GM18498 (cell line): Measurements from ENCODE around the gene CYREN.
A peak's percentile ranks its signal among the peaks of the same experiment; 100 is the strongest.
"Not testable (repeated sequence)": the region's sequence is repeated elsewhere in the genome, so short reads cannot be mapped to it uniquely, and the experiment has no call there.

ENCODE experiments used
- ATAC-seq: cut with Tn5 transposase; IDR thresholded peaks from one replicate; pipeline ENCODE4 v1.9.1; 2021; ENCODE audit warnings: mild to moderate bottlenecking, moderate library complexity; ENCODE audit not compliant: unreplicated experiment

The CYREN gene, protein sequence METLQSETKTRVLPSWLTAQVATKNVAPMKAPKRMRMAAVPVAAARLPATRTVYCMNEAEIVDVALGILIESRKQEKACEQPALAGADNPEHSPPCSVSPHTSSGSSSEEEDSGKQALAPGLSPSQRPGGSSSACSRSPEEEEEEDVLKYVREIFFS

GRCh38 chr7:135170274-135170997 is at the start of gene CYREN:
CYREN (minus strand) TSS chr7:135170707; CDS start chr7:135168922, 1,785 bp downstream.
- ATAC-seq: peak; percentile 80

DNA sequence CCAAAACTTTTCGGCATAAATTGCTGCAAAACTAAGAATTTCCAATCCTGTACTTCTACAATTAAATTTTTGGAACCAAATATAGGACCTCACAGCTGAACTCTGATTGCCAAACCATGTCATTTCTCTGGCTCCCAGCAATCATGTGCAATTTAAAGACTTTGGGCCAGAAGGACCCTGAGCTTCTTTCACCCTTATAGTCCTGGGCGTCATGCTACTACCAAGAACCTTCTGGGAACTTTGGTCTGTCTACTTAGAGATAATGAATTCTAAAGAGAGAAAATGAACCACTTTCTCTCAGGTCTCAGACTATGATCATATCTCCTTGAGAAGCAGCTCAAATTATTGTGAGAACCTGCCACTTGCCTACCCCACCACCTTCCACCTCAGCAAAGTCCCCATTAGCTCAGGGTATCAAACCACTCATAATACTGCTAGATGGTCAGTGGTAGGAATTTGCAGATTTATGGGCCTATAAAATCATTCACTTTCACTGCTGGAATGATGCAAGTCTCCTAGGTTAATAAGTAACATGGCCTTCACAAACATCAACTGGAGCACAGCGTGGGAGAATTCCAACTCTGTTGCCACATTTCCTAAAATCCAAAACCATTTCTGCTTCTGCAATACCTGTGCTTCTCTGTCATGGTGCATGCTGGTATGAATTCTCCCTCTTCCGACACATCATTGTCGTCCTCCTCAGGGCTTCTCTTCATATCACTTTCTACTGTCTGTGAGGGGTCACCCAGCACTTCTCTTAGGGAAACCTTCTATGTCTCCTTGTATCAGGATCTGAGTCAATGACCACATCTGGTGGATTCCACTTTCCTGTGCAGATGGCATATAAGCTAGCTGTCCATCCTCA is 47.4 kb upstream of the CYREN start:
- no peak for ATAC-seq

DNA sequence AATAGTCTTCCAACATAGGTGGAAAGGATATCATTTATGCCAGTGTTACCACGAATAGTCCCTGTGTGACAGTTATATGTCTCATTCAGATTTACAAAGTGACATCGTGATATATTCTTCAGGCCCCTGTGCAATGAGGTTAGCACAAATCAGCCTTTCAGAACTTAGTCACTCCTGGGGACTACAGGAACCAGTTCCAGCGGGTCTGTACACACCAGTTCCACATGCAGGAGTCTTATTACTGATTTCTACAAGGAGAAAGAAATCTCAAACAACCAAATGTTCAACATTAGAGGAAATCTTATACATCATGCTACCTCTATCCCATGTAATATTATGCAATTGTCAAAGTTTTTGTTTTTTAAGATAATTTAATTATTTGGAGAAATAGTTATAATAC is 45.2 kb upstream of the CYREN start:
- no peak for ATAC-seq

DNA sequence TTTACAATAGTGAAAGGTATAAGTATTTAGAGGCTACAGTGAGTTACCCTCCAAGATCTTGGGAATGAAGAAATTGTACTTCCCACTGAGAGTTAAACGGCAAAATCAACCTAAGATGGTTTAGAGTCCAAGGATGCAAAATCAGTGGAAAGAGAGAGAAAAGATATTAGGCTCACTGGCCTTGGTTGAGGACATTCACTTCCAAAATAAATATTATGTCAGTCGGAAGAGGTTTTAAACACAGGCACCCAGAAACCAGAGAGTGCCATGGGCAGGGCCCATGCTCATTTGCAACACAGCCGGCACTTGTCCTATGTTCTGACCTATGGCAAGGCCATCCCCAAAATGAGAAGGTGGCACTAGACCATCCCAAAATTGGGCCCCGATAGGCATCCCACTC is 44.7 kb upstream of the CYREN start:
- ATAC-seq: no peak

GRCh38 chr7:135213831-135214230 is 43.3 kb upstream of the CYREN start:
- no peak for ATAC-seq

- ATAC-seq: not testable (repeated sequence)
Measured at GRCh38 chr7:135211946-135212685, 41.6 kb upstream of the CYREN start.

DNA sequence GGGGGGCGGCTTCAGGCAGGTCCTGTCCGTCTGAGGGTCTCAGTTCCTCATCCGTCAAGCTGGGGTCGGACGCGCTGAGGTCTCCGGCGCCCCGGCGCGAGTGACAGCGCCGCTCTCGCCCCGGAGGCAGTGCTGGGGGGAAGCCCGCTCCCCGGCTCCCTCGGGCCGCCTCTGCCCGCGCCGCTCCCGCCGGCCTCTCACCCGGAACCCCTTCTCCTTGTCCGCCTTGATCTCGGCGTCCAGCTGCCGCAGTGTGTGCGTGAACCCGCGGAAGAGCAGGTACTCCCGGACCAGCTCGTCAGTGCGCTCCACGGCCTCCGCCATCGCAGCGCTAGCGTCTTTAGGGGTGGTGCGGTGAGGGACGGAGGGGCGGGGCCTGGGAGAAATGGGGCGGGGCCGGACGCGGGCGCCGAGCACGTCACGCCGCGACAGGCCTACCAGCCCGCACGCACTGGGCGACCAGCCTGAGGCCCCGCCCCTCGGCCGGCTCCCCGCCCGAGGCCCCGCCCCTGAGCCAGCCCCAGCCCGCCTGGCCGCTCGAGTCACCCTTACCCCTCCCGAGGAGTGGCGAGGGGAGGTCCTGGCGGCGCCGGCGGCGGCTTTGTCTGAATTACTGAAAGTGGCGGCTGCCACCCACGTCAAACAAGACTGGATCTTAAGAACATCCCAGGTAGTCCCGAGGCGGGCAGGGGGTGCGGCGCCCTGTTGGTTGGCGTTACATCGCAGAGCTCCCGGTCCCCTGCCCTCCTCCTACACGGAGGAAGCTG is 40.9 kb upstream of the CYREN start, which contains the start of gene WDR91:
Gene WDR91, minus strand, starts transcription at position 348 of the 767 bp plus-strand sequence. Its CDS starts 24 bp downstream, at position 324.
- ATAC-seq: peak; percentile 88

- no peak for ATAC-seq
Measured at GRCh38 chr7:135210888-135211178, 40.3 kb upstream of the CYREN start.

GRCh38 chr7:135209225-135209834 is 38.8 kb upstream of the CYREN start:
- no peak for ATAC-seq

GRCh38 chr7:135208102-135208793 is 37.7 kb upstream of the CYREN start:
- ATAC-seq: no peak

DNA sequence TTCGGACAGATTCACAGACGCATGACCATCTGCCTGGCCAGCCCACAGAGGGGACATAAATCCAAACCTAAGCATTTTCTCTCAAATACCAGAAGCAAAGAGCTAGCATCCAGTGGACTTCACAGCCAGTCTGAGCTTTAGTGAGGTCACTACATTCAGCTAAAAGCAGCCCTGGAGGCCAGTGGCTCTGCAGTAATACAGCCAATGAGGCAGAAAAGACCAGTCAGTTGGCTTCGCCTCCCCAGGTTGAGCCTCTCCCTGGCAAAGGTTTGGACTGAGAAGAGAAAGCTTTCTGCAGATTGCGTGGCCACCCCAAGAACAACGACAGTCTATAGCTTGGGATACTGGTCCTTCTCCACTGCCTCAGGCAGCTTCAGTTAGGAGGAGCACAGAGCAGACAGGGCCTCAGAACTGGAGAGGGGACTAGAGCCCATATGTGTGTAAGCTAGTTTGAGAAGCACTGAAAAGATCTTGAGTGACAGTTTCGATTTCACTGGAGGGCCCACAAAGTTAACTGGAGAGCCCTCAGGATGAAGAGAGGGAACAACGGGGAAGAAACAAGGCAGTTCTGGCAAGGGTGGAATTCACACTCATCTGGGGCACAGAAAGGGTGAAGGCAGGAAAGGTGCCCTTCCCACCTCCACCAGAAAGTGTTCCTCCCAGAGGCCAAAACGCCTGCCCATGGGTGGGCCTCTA is 37.0 kb upstream of the CYREN start:
- peak; percentile 15 for ATAC-seq

DNA sequence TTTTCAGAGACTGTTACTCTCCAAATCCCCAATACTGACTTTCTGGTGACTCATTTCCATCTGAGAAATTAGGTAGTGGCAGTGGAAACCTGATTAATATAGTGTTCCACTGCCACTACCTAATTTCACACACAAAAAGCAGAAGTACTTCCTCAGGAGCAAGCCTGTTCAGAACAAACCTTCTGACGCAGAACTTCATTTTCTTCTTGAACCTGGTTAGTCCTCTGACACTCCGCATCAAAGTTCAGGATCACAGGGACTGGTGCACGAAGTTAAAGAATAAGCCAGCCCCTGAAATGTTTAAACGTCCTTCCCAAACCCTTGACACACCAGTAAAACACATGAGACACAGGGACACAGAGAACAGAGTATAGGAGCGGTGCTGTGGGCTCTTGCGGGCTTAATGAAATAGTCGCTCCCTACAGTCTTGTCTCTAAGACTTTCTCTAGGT is 36.5 kb upstream of the CYREN start:
- peak; percentile 21 for ATAC-seq

- ATAC-seq: no peak
Measured at GRCh38 chr7:135205850-135206249, 35.3 kb upstream of the CYREN start.

DNA sequence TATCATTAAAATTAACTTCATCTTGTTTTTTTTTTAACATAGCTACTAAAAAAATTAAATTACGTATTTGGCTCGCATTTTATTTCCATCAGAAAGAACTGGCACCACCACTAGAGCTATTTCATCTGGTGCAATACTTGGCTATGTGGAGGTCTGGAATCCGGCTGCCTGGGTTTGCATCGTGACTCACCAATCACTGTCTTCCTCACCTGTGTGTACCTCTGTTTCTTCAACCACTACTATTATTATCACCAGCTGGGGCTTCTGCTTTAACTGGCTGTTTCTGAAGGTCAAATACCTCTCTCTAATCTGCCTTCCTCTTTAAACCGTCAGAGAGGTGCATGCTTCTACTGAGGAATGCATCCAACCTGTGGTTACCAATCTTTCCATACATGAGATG is 34.4 kb upstream of the CYREN start:
- ATAC-seq: no peak

DNA sequence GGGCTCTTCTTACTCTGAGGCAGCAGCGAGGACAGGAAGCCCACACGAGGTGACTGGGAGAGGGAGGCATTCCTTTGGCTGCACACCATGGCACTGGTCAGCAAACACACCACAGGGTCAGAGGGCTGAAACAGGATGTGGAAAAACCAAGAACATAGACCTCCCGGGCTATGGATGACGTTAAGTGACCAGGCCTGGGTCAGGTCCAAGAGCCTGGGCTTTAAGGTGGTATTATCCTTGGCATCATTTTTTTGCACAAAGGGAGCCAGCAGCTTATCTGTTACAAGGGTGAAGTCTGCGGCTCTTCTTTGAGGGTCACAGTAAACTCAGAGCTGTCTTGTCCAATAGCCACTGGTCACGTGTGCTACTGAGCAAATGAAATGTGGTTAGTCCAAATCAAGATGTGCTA is 33.8 kb upstream of the CYREN start:
- no peak for ATAC-seq

- ATAC-seq: no peak
Measured at GRCh38 chr7:135201350-135201749, 30.8 kb upstream of the CYREN start.

GRCh38 chr7:135200821-135201331 is 30.4 kb upstream of the CYREN start:
- no peak for ATAC-seq

- ATAC-seq: no peak
Measured at GRCh38 chr7:135199439-135199838, 28.9 kb upstream of the CYREN start.
